Tongue (tissue), 2 donors: Measurements from ENCODE around the gene IRAK2. TPM values are rescaled to one million over a fixed set of nuclear protein-coding genes. Genes with fewer than 3 reads are reported as not detected.
A peak's percentile ranks its signal among the peaks of the same experiment; 100 is the strongest.
"Not testable (repeated sequence)": the region's sequence is repeated elsewhere in the genome, so short reads cannot be mapped to it uniquely, and the experiment has no call there.

Experiments
- DNase-seq: peaks from one replicate; pipeline ENCODE4 v3.0.0-alpha.2; 2015
- total RNA-seq: library from RNA; depleted of rRNA; stranded (reverse); fragments of >200 nt; gene quantifications from one replicate; pipeline ENCODE4 v1.2.3, GENCODE V29; 2014

Gene IRAK2, protein sequence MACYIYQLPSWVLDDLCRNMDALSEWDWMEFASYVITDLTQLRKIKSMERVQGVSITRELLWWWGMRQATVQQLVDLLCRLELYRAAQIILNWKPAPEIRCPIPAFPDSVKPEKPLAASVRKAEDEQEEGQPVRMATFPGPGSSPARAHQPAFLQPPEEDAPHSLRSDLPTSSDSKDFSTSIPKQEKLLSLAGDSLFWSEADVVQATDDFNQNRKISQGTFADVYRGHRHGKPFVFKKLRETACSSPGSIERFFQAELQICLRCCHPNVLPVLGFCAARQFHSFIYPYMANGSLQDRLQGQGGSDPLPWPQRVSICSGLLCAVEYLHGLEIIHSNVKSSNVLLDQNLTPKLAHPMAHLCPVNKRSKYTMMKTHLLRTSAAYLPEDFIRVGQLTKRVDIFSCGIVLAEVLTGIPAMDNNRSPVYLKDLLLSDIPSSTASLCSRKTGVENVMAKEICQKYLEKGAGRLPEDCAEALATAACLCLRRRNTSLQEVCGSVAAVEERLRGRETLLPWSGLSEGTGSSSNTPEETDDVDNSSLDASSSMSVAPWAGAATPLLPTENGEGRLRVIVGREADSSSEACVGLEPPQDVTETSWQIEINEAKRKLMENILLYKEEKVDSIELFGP
- total RNA-seq: 6.3 TPM

DNA sequence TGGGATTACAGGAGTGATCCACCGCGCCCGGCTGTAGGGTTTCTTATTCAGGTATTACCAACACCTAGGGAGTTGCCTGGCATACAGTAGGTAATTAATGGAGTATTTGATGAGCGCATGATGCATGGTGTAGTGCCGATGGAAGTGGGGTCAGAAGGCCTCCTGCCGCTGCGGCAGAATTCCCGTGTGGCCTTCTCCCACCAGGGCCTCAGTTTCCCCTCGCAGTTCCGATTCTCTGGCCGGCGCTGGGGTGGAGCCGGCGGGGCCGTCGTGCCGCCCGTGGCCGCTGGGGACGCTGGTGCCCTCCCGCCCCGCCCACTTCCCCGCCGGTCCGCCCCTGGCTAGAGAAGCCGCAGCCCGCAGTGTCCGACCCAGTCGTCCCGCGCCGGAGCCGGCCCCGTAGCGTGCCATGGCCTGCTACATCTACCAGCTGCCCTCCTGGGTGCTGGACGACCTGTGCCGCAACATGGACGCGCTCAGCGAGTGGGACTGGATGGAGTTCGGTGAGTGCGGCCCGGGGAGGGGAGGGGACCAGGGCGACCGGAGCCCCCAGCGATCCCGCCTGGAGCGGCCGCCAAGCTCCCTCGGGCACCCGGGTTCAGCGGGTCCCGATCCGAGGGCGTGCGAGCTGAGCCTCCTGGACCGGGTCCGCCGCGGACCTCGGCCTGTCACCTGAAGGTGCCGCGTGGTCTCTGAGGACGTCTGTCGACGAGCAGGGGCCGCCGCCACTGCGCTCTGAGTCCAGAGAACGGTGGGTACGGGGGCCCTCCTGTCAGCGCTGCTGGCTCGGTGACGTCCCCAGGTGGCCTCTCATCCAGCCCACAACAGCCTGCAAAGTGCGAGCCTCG is at the start of gene IRAK2:
IRAK2 (plus strand) TSS at position 374 of the 848 bp plus-strand sequence; CDS start at position 410, 36 bp downstream.
- peak; percentile 64 for DNase-seq

- DNase-seq: peak; percentile 98
Observed at GRCh38 chr3:10115326-10116137, 49.2 kb upstream of the IRAK2 start, which contains the start of gene BRK1. BRK1 (plus strand) TSS chr3:10115675; CDS start chr3:10115702, 27 bp downstream.

DNA sequence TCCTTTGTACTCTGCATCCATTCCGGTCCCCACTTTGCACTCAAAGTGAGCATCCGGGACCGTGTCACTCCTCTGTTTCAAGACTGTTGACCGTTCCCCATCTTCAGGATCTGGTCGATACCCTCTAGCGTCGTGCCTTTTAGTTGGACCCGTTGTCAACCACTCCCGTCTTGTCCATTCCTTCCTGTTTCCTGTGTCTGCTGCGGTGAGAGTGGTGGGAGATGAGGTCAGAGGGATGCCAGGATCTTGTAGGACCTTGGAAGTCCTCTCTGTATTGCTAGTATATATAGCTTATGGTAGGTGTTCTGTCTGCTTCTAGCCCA is 48.6 kb upstream of the IRAK2 start:
- DNase-seq: no peak

- no peak for DNase-seq
Observed at GRCh38 chr3:10116928-10117327, 47.8 kb upstream of the IRAK2 start.

DNA sequence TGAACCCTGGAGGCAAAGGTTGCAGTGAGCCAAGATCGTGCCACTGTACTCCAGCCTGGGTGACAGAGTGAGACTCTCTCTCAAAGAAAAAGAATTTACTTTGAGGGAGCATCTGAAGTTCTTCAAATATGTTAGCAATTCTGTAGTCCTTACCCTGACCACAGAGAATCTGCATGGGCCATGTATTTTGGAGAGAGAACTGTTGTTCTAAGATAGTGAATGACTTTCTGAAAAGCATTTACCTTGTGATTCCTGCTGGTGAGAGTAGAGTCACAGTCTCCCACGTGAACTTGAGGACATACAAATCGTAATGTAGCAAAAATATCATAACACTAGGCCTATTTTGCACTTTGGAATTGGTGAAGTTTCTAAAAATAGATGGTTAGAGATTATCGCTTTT is 45.3 kb upstream of the IRAK2 start:
- DNase-seq: no peak

GRCh38 chr3:10121064-10121463 is 43.7 kb upstream of the IRAK2 start:
- DNase-seq: no peak

- no peak for DNase-seq
Observed at GRCh38 chr3:10122724-10123123, 42.0 kb upstream of the IRAK2 start.

GRCh38 chr3:10135872-10136271 is 28.8 kb upstream of the IRAK2 start:
- DNase-seq: not testable (repeated sequence)

GRCh38 chr3:10136426-10137005 is 28.2 kb upstream of the IRAK2 start:
- DNase-seq: no peak

GRCh38 chr3:10137178-10137577 is 27.5 kb upstream of the IRAK2 start:
- DNase-seq: no peak

DNA sequence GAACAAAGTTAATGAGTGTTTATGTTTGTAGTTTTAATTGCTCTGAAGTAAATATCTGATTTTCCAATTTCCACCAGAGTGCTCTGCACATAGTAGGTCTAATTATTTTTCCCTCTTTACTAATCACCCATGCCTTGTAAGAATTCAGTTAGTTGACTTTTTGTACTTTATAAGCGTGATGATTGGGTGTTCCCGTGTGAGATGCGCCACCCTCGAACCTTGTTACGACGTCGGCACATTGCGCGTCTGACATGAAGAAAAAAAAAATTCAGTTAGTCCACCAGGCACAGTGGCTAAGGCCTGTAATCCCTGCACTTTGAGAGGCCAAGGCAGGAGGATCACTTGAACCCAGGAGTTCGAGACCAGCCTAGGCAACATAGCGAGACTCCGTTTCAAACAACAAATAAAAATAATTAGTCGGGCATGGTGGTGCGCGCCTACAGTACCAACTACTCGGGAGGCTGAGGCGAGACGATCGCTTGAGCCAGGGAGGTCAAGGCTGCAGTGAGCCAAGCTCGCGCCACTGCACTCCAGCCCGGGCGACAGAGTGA is 23.6 kb upstream of the IRAK2 start:
- DNase-seq: no peak

GRCh38 chr3:10142707-10143560 is 21.8 kb upstream of the IRAK2 start:
- DNase-seq: no peak

GRCh38 chr3:10145685-10146084 is 19.0 kb upstream of the IRAK2 start:
- no peak for DNase-seq

GRCh38 chr3:10149226-10149625 is 15.5 kb upstream of the IRAK2 start:
- DNase-seq: no peak

- DNase-seq: no peak
Observed at GRCh38 chr3:10150987-10151386, 13.7 kb upstream of the IRAK2 start.

- no peak for DNase-seq
Observed at GRCh38 chr3:10154335-10155122, 10.2 kb upstream of the IRAK2 start.

- DNase-seq: no peak
Observed at GRCh38 chr3:10155123-10155472, 9.6 kb upstream of the IRAK2 start.

DNA sequence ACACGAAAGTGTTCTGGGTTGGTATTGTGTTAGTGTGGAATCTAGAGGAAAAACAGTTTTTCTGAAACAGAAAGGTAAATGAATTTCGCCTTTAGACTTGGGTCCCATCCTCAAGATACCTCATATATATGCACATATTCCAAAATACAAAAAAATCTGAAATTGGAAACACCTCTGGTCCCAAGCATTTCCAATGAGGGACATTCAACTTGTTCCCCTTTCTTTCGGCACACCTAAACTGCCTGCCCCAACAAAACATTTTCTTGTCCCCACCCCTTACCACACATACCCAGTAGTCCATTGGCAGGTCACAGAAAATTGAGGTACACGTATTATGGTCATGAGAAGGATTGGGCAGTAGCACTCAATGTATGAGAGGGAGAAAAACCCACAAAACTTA is 9.1 kb upstream of the IRAK2 start:
- no peak for DNase-seq

DNA sequence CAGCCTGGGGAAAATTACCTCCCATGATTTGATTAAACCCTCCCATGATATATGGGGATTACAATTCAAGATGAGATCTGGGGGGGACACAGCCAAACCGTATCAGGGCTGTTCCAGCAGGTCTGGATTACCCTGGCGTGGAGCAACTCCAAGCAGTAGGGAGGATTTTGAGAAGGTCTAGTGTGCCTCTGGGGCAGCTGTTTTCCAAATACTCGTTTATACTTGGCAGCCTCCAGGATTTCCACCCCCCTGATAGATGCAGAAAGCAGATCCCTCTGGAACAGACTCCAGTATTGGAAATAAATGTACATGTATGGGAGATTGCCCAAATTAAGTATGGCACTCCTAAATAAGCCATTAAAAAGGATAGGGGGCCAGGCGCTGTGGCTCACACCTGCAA is 7.7 kb upstream of the IRAK2 start:
- peak; percentile 37 for DNase-seq

- not testable (repeated sequence) for DNase-seq
Observed at GRCh38 chr3:10158555-10158954, 6.2 kb upstream of the IRAK2 start.
